ENCODE measurements around the gene DELE1.

The DELE1 gene

DNA sequence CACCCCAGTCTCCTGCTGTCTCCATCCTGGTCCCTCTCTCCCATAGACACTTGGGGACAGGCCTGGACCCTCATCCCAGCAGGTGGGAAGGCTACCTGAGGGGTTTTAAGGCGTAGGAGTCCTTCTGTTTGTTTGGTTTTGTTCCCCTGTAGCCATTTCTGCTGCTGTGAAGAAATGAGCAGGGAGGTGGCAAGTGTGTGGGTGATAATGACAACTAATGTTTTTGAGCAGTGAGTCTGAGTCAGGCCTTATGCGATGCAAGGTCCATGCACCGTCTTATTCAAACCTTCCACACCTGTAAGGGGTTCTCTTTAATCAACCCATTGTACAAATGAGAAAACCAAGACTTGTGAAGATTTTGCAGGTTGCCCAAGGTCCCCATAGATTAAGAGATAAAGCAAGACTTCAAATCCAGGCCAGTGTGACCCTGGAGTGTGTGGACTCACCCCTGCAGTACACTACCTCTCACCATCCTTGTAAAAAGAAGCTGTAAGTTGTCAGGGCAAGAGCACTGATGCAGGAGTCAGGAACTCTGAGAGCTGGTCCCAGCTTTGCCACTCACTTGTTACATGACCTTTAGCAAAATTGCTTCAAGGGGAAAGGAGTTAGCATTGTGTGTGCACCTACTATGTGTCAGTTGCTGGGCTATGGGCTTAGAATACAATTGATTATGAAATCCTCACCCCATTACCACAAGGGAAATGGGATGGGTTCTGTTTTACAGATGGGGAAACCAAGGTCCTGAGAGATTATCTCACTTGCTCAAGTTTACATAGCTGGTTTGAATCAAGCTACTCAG is 26.7 kb downstream of the DELE1 start:
- TF ChIP-seq, protein P1, sequence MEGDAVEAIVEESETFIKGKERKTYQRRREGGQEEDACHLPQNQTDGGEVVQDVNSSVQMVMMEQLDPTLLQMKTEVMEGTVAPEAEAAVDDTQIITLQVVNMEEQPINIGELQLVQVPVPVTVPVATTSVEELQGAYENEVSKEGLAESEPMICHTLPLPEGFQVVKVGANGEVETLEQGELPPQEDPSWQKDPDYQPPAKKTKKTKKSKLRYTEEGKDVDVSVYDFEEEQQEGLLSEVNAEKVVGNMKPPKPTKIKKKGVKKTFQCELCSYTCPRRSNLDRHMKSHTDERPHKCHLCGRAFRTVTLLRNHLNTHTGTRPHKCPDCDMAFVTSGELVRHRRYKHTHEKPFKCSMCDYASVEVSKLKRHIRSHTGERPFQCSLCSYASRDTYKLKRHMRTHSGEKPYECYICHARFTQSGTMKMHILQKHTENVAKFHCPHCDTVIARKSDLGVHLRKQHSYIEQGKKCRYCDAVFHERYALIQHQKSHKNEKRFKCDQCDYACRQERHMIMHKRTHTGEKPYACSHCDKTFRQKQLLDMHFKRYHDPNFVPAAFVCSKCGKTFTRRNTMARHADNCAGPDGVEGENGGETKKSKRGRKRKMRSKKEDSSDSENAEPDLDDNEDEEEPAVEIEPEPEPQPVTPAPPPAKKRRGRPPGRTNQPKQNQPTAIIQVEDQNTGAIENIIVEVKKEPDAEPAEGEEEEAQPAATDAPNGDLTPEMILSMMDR (IDR thresholded peaks at IDR 0.05; ENCODE audit: extremely low read depth, missing control alignments) = no peak
- no peak for DNase-seq (ENCODE audit: low spot score)

DNA sequence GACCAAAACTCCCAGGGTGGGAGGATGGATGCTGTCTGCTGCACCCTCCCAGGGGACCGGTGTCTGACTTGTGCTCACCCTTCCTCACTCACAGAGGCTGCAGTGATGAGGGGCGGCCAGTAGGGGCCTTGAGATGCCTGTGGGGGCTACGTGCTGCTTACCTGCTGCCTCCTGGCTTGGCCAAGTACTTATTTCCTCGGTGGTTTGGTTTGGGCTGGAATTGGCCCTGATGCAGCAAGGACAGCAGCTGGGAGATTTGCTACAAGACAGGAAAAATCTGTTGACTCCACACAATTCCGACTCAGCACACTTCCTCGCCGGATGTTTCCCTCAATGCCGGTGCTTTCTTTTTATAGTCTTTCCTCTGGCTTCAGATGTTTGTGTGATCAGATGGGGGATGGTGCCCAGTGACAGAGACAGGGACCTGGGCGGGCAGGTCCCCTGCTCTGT is 27.7 kb downstream of the DELE1 start:
- DNase-seq (ENCODE audit: low spot score) = peak; percentile 73
- TF ChIP-seq, protein P1 (IDR thresholded peaks at IDR 0.05; ENCODE audit: extremely low read depth, missing control alignments) = peak; percentile 18

DNA sequence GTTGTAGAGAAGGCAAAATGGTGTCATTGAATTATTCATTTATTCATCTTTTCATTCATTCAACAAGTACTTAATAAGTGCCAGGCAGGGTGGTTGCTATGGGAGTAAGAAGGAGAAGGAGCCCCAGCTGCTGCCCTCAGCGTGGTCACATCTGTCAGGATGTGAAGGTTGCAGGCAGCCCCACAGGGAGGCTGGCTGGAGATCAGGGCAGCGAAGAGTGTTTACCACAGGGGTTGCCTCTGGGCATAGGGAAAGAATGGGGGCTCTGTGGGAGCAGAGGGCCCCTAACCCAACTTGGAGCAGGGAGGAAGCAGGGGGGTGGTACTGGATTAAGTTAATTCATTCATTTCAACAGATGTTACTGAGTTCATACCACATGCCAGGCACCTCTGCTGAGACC is 28.3 kb downstream of the DELE1 start:
- DNase-seq (ENCODE audit: low spot score) = no peak
- TF ChIP-seq, protein P1 (IDR thresholded peaks at IDR 0.05; ENCODE audit: extremely low read depth, missing control alignments) = no peak

DNA sequence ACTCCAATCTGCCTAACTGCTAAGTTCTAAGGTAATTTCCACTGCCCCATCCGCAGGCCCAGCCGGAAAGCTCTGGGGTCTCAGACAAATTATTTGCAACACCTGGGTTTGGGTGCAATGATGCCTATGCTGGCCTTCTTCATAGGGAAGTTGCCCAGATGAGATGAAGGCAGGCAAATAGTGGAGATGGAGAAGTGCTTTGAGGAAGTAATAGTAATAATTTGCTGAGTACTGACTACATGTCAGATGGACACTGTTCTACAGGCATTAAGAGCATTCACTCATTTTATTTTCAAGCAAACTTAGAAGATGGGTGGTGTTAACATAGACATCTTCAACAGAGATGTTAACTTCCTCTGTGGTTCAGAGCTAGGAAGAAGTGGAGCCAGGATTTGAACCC is 30.5 kb downstream of the DELE1 start:
- no peak for DNase-seq (ENCODE audit: low spot score)
- TF ChIP-seq, protein P1 (IDR thresholded peaks at IDR 0.05; ENCODE audit: extremely low read depth, missing control alignments) = no peak

DNA sequence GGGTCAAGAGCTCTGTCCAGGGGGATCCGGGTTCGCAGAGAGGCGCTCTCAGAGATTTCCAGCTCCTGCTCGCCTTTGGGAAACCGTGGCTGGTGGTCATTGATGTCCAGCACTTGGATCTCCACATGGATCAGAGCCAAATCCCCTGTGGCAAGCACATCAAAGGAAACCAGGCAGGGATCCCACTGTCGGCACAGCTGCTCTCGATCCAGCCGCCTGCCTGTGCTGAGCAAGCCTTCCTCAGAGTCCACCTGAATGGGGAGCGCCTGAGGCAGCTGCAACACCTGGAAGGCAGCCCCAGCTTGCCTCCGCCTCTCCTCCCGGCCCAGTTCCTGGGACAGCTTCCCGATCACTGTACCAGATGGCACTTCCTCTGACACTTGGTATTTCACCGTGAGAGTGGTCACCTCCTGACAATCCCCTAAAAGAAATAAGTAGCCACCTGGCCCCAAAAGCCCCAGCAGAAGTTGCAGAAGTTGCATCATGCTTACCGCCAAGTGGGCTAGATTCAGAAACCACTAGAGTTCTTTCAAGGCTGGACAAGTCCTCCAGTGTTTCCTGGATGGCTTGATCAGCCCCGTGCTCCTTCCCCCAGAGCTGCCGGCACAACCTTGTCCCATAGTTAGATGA is 33.8 kb downstream of the DELE1 start:
- TF ChIP-seq, protein P1 (IDR thresholded peaks at IDR 0.05; ENCODE audit: extremely low read depth, missing control alignments) = no peak
- DNase-seq (ENCODE audit: low spot score) = peak; percentile 1

DNA sequence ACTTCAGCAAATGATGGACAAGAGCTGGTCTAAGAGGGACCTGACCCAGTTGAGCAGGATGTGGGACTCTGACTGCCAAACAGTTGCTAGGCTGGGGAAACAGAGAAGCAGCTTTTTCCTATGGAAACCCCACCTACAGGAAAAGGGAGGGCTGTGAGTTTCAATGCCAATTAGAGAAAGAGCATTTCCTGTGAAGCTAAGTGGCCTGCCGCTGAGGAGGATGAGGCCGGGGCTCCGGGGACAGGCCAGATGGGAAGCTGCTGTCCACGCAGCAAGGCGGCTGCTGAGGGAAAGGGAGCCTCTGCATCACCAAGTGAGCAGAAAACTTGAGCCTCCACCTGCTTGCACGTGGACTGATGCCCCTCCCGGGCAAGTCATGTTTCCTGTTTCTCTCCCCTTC is 34.4 kb downstream of the DELE1 start, which contains the start of gene PCDH12:
TSS of gene PCDH12 (minus strand) at position 90 of the 400 bp plus-strand sequence. CDS start 351 bp downstream, outside the sequence.
- DNase-seq (ENCODE audit: low spot score) = peak; percentile 6
- TF ChIP-seq, protein P1 (IDR thresholded peaks at IDR 0.05; ENCODE audit: extremely low read depth, missing control alignments) = no peak

DNA sequence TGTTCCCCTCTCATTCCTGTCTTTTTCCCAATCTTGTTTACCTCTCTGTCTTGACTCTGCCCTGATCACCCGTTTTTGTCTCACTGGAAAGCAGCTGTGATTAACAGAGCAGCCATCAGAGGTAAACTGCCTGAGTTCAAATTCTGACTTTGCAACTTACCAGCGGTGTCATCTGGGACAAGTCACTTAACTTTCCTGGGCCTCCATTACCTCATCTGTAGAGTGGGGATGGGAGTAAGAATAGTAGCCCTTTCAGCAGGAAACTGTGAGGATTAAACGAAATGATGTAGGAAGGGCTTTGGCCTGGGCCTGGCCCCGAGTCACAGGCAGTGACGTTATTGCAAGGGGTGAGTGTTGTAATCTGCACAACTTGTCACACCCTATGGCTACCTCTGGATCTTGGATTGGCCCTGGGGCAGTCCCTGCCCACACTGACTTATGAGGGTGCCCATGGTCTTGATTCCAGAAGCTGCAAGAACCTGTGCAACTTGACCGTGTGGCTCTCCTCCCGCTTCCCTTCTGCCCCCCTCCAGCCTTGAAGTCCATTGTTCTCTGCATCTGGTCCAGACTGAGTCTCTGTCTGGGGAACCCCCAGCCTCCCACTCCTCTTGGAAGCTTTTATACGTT is 35.0 kb downstream of the DELE1 start:
- TF ChIP-seq, protein P1 (IDR thresholded peaks at IDR 0.05; ENCODE audit: extremely low read depth, missing control alignments) = no peak
- DNase-seq (ENCODE audit: low spot score) = peak; percentile 1

All from GM20000 (cell line).